ENCODE measurements around the gene NT5DC2. TPM values are rescaled to one million over a fixed set of nuclear protein-coding genes. Genes with fewer than 3 reads are reported as not detected.

The NT5DC2 gene
- total RNA-seq, 1 donor from 2014 or later: 32.2 TPM

- DNase-seq: no peak
Observed at GRCh38 chr3:52487788-52488691, 45.6 kb downstream of the NT5DC2 start.

GRCh38 chr3:52487050-52487787 is 46.4 kb downstream of the NT5DC2 start:
- no peak for DNase-seq

GRCh38 chr3:52484680-52485461 is 48.8 kb downstream of the NT5DC2 start:
- no peak for DNase-seq

GRCh38 chr3:52483577-52484381 is 49.9 kb downstream of the NT5DC2 start:
- no peak for DNase-seq

- DNase-seq: no peak
Observed at GRCh38 chr3:52483081-52483480, 50.6 kb downstream of the NT5DC2 start.

GRCh38 chr3:52481819-52482521 is 51.7 kb downstream of the NT5DC2 start:
- DNase-seq: peak; percentile 69

GRCh38 chr3:52480768-52481715 is 52.6 kb downstream of the NT5DC2 start:
- no peak for DNase-seq

GRCh38 chr3:52479877-52480575 is 53.6 kb downstream of the NT5DC2 start:
- DNase-seq: no peak

- DNase-seq: no peak
Observed at GRCh38 chr3:52479037-52479876, 54.4 kb downstream of the NT5DC2 start.

- DNase-seq: no peak
Observed at GRCh38 chr3:52477796-52478095, 55.9 kb downstream of the NT5DC2 start.

- DNase-seq: no peak
Observed at GRCh38 chr3:52477076-52477795, 56.4 kb downstream of the NT5DC2 start.

Other genes with a start within 250 kb of the NT5DC2 start
- gene GLYCTK, start 246.0 kb downstream of the NT5DC2 start, total RNA-seq: 22.3 and 22.9 TPM in 2 replicates
- 3.3 and 5.6 TPM in 2 replicates for gene DNAH1, start 217.5 kb downstream of the NT5DC2 start, total RNA-seq
- 72.7 and 92.1 TPM in 2 replicates for gene BAP1, start 123.8 kb downstream of the NT5DC2 start, total RNA-seq
- 2.9 and 4.4 TPM in 2 replicates for gene PHF7, start 123.2 kb downstream of the NT5DC2 start, total RNA-seq
- gene SEMA3G, start 88.8 kb downstream of the NT5DC2 start, total RNA-seq: 30.5 and 30.9 TPM in 2 replicates
- not detected in 2 replicates for gene TNNC1, start 79.8 kb downstream of the NT5DC2 start, total RNA-seq
- 72.8 and 106 TPM in 2 replicates for gene NISCH, start 78.3 kb downstream of the NT5DC2 start, total RNA-seq
- 462 and 464 TPM in 2 replicates for gene STAB1, start 38.5 kb downstream of the NT5DC2 start, total RNA-seq
- gene UQCC5, start 2.7 kb upstream of the NT5DC2 start, total RNA-seq: 1.7 and 2.7 TPM in 2 replicates
- gene PBRM1, start 152.1 kb upstream of the NT5DC2 start, total RNA-seq: 83.9 and 107 TPM in 2 replicates
- gene GNL3, start 152.2 kb upstream of the NT5DC2 start, total RNA-seq: 113 and 135 TPM in 2 replicates
- 67.7 and 70.6 TPM in 2 replicates for gene GLT8D1, start 171.9 kb upstream of the NT5DC2 start, total RNA-seq
- 40.5 and 52.5 TPM in 2 replicates for gene SPCS1, start 172.2 kb upstream of the NT5DC2 start, total RNA-seq
- gene NEK4, start 237.1 kb upstream of the NT5DC2 start, total RNA-seq: 14.3 and 18.7 TPM in 2 replicates
- not detected in 2 replicates for gene ITIH1, start 243.7 kb upstream of the NT5DC2 start, total RNA-seq

Measured in dermis blood vessel endothelial cell (primary cell).